ENCODE results near the gene CPNE7. TPM values are rescaled to one million over a fixed set of nuclear protein-coding genes. Genes with fewer than 3 reads are reported as not detected.

CPNE7 gene
- total and polyA plus RNA-seq, 10 of the 15 experiments (the other 5 are each of a cell fraction or from before 2014, with no cell fraction given), result 0.29 to 46.9 (median 17.5) TPM

GRCh38 chr16:89560378-89561141 is 15.0 kb upstream of the CPNE7 start, which contains the start of gene RPL13 (continued):
- TF ChIP-seq IKZF1 (conservative IDR thresholded peaks at IDR 0.05) (peak; percentile 83; the same call in 1 of the 2 replicates), HCFC1 (IDR thresholded peaks at IDR 0.05; ENCODE audit: low read length) (peak; percentile 65), KLF5 (IDR thresholded peaks at IDR 0.05; ENCODE audit: partially characterized antibody) (peak; percentile 91), HDGF (IDR thresholded peaks at IDR 0.05) (peak; percentile 62; the same call in 1 of the 2 replicates), ZNF622 (IDR thresholded peaks at IDR 0.05) (no peak), E2F4 (IDR thresholded peaks at IDR 0.05; ENCODE audit: low read depth, low read length) (no peak), HDAC2 (IDR thresholded peaks at IDR 0.05) (no peak), IRF4 (IDR thresholded peaks at IDR 0.05; ENCODE audit: low read depth, low read length) (0 out of 2 replicates have a peak, but pooled peaks have one; percentile 10), RAD21 (IDR thresholded peaks at IDR 0.05; ENCODE audit: insufficient read depth, low read depth, low read length) (no peak), YY1 (IDR thresholded peaks at IDR 0.05; ENCODE audit: low read depth, low read length) (peak; percentile 91), TARDBP (IDR thresholded peaks at IDR 0.05; ENCODE audit: borderline replicate concordance) (peak; percentile 56; the same call in 1 of the 2 replicates), FOXK2 (IDR thresholded peaks at IDR 0.05) (peak; percentile 76), ZNF687 (IDR thresholded peaks at IDR 0.05) (peak; percentile 97), IKZF2 (IDR thresholded peaks at IDR 0.05) (no peak), SMC3 (IDR thresholded peaks at IDR 0.05; ENCODE audit: borderline replicate concordance, low read length) (no peak), CUX1 (IDR thresholded peaks at IDR 0.05; ENCODE audit: insufficient replicate concordance, low read depth, low read length) (no peak), POLR2AphosphoS5 (IDR thresholded peaks at IDR 0.05; ENCODE audit: low read length) (peak; percentile 100), STAT1 (conservative IDR thresholded peaks at IDR 0.05) (no peak), LARP7 (IDR thresholded peaks at IDR 0.05) (no peak; the same call in none of the 2 replicates), TCF3 (IDR thresholded peaks at IDR 0.05; ENCODE audit: borderline replicate concordance, insufficient read depth, low read depth, low read length) (no peak; the same call in 1 of the 2 replicates), MTA2 (IDR thresholded peaks at IDR 0.05; ENCODE audit: low read depth) (no peak), CHD1 (IDR thresholded peaks at IDR 0.05; ENCODE audit: low read depth, low read length) (no peak)

Data from GM12878 (cell line).